Fibroblast of lung (primary cell): Measurements from ENCODE around the gene AMACR.

ENCODE experiments used
- EZH2 ChIP-seq: IDR thresholded peaks from 2 replicates; pipeline ENCODE4 v1.5.1; 2012; ENCODE audit warnings: low read length, control low read depth, mild to moderate bottlenecking; ENCODE audit errors: missing control alignments
- TF ChIP-seq, protein P1 (sequence below), 2 donors: IDR thresholded peaks in 1 of 2; conservative IDR thresholded peaks in 1 of 2; 1 replicate in 1 of 2; 2 replicates in 1 of 2; pipeline ENCODE4 v1.5.1; 2011 to 2012; ENCODE audit warnings: low read length in 2 of 2, control low read depth in 1 of 2, inconsistent platforms in 1 of 2, low read depth in 1 of 2, mild to moderate bottlenecking in 1 of 2

DNA sequence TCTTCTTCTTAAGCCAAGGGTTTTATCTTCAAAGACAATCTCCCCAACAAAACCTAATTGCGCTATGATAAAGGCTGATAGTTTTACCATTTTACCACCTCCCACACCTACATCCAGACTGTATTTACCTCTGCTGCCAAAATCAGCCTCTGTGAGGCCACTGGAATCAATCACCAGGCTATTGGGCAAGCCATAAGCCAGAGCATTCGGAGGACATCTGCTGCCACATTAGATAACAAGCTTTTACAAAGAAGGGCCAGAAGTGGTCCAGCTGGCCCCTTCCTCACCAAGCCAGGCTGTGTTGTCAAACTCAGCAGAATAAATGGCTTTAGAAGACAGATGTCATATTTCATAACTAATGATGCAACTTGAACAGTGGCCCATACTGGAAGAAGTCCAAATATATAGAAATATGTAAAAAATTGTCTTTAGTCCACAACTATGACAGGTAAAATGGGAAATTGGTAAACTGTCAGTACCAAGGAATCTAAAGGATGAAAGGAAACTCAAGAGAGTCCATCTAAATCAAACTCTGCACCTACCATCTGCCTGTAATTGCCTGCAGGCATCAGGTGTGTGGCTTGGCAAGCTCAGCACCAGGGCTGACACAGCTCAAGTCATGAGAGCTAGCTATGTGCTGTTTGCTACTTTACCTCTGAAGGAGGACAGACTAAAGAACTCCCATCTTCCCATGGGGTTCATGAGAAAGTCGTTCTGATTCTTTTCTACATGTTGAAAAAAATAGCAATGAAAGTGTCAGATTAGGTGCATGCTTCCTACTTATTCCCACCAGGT, 39.4 kb downstream of the AMACR start:
- TF ChIP-seq, protein P1, sequence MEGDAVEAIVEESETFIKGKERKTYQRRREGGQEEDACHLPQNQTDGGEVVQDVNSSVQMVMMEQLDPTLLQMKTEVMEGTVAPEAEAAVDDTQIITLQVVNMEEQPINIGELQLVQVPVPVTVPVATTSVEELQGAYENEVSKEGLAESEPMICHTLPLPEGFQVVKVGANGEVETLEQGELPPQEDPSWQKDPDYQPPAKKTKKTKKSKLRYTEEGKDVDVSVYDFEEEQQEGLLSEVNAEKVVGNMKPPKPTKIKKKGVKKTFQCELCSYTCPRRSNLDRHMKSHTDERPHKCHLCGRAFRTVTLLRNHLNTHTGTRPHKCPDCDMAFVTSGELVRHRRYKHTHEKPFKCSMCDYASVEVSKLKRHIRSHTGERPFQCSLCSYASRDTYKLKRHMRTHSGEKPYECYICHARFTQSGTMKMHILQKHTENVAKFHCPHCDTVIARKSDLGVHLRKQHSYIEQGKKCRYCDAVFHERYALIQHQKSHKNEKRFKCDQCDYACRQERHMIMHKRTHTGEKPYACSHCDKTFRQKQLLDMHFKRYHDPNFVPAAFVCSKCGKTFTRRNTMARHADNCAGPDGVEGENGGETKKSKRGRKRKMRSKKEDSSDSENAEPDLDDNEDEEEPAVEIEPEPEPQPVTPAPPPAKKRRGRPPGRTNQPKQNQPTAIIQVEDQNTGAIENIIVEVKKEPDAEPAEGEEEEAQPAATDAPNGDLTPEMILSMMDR (conservative IDR thresholded peaks at IDR 0.05 in 1 of 2, IDR thresholded peaks at IDR 0.05 in 1 of 2; ENCODE audit: low read depth in 1 of 2, low read length in 2 of 2): no peak
- no peak for TF ChIP-seq EZH2
